GM18868 (cell line): Measurements from ENCODE around the gene BCAS3.
"Not testable (repeated sequence)": the region's sequence is repeated elsewhere in the genome, so short reads cannot be mapped to it uniquely, and the experiment has no call there.

Experiments
- ATAC-seq: cut with Tn5 transposase; IDR thresholded peaks from one replicate; pipeline ENCODE4 v1.9.1; 2021; ENCODE audit warnings: mild to moderate bottlenecking, moderate library complexity; ENCODE audit not compliant: unreplicated experiment

BCAS3 gene

GRCh38 chr17:61239953-61240352, 562.3 kb downstream of the BCAS3 start:
- ATAC-seq: no peak

DNA sequence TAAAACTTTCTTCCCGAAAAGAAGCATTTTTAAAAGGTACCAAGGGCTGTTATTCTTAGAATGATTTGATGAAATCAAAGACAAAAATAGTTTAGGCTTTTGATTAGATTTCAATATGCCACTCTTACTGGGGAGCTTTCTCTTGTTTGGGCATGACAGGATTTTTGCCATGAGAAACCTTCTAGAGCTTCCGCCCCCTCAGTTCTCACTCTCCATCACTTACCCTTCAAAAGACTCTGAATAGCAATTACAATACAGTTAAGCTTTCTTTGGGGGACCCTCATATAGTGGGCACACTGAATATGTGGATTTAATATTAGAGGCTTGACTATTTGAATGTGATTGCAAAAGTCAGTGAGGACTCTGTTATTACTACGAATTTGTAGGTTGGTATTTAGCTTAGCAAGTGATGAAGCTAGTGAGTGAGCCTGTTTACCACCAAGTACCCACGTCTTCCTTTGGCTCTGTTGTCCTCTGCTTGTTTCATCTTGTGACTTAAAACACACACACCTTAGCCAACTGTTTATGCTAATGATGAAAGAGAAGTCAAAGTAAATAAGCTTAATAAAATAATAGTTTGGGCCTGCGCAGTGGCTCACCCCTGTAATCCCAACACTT, 563.3 kb downstream of the BCAS3 start:
- no peak for ATAC-seq

DNA sequence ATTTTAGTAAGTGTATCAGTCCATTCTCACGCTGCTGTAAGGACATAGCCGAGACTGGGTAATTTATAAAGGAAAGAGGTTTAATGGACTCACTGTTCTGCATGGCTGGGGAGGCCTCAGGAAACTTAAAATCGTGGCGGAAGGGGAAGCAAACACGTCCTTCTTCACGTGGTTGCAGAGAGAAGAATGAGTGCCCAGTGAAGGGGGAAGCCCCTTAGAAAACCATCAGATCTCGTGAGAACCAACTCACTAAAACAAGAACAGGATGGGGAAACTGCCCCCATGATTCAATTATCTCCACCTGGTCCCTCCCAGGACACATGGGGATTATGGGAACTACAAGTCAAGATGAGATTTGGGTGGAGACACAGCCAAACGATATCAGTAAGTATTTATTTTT, 567.3 kb downstream of the BCAS3 start:
- not testable (repeated sequence) for ATAC-seq

- ATAC-seq: no peak
These were observed 568.1 kb downstream of the BCAS3 start for GRCh38 chr17:61245706-61246135.

DNA sequence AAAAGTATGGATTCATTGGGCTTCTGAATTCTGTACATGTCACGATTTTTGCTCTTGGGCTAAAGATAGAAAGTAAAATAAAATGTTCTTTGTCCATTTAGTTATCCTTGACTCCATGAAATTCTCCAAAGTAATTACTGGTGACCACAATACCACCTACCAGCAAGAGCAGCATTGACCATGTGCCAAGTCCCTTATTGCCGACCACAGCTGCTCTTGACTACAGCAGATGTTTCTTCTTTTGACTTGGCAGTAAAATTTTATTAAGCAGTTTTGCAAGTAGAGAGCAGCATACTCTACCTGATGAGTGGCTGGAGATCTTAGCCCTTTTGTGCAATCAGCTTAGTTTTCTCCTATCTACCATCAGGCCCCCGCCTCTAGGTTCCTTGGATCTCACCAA, 569.8 kb downstream of the BCAS3 start:
- no peak for ATAC-seq

- ATAC-seq: no peak
These were observed 570.7 kb downstream of the BCAS3 start for GRCh38 chr17:61248399-61248798.

DNA sequence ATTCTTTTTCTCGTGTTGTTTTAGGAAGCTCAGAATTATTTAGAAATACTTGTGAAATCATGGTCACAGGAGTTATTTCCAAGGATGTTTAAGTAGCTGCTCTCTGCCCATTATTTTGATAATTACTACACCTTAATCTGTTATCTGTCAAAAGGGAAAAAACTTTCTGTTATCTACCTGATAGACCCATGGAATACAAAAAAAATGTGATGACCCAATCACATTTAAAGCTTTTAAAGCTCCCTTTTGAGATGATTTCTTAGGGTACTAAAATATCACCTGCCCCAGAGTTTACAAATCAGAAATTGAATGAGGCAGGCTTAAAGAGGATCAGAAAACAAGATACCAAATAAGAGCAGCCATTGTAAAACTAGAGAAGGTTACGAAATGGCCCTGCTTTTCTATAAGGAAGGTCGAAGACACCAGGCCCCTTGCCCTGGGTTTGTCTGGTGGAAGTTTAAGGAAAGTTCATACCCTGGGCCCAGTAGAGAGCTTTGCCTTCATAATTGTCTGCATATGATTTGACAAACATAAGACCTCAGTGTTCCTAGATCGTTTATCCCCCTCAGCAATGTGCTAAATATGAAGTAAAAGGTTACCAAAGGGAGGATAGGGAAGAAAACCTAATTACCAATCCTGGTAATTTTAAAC, 572.1 kb downstream of the BCAS3 start:
- no peak for ATAC-seq

- no peak for ATAC-seq
These were observed 572.8 kb downstream of the BCAS3 start for GRCh38 chr17:61250335-61250890.

DNA sequence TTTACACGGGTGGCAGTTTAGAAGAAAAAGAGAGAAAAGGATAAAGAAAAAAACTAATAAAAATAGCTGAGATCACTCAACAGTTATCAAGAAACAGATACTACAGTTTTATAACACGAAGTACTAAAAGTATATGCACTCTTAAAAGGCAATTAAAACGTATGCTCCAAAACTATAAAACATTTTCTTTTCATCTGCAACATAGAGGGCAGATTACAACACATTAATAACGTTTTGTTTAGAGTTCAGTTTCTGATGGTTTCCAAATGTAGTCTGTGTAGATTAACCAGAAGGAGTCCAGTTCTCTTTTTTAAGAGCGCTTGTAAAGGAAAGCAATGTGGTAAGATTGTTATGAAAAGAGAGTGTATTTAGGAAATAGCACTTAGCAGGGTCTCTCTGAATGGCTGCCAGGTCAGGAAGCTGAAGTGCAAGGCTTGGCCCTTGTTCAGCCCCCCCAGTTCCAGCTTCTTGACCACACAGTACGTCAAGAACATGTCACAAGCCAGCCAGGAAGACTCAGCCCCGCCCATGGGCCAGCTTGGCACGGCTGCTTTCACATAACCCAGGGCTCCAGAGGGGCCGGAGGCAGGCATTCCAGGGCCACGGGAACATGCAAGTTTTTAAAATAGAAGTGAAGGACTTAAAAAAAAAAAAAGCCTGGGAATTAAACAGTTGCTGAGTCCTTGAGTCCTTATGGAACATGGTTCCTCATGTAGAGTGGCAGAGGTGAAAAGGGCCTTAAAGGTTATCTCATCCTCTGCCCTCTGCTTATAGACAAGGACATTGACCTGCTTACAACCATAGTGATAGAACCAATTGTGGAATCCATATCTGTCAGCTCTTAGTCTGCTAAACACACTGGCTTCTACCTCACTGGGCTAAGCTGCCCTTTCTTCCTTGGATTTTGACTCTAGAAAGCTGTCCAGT, 574.6 kb downstream of the BCAS3 start:
- ATAC-seq: no peak

- no peak for ATAC-seq
These were observed 575.7 kb downstream of the BCAS3 start for GRCh38 chr17:61253362-61253761.

DNA sequence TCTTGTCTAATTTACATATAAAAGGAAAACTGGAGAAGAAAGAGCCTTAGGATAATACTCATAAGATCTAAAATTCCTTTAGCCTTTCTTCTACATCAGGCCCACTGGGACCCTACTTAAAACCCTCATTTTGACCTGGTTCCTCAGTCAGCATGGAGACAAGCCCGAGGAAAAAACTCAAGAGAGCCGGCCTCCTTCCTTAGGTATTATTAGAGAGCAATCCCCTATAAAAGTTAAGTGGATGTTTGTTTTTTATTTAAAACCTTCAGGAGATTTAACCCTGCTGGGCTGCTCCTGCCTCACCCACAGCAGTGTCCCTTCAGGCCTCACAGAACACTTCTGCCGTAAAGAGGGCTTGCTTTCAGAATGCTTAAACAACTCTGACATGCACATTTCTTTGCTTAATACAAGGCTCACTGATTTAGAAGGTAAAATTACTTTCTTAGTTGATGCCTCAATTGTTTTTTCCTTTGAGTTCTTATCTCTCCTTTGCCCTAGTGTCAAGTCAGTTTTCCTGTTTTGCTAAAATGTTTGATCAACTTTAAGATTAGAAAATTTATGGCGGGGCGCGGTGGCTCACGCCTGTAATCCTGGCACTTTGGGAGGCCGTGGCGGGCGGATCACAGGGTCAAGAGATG, 576.4 kb downstream of the BCAS3 start:
- no peak for ATAC-seq

- no peak for ATAC-seq
These were observed 577.3 kb downstream of the BCAS3 start for GRCh38 chr17:61254904-61255303.

DNA sequence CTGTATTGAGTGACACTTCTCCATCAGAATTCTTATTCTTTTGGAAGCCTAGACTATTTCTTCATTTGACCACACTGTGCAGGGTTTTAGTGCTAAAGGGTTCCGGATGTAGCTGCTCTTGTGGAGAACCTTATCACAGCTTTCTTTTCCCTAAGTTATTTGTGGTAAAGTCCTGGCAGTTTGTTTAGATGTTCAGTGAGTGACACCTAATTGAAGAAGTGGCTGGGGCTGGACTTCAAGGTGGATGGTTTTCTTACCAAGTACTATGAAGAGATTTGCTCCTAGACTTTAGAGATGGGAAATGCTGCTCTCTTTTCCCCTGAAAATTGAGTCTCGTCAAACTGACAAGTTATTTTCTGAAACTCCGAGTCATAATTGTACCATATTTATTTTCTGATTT, 578.0 kb downstream of the BCAS3 start:
- ATAC-seq: no peak

- ATAC-seq: no peak
These were observed 581.7 kb downstream of the BCAS3 start for GRCh38 chr17:61259360-61259759.

DNA sequence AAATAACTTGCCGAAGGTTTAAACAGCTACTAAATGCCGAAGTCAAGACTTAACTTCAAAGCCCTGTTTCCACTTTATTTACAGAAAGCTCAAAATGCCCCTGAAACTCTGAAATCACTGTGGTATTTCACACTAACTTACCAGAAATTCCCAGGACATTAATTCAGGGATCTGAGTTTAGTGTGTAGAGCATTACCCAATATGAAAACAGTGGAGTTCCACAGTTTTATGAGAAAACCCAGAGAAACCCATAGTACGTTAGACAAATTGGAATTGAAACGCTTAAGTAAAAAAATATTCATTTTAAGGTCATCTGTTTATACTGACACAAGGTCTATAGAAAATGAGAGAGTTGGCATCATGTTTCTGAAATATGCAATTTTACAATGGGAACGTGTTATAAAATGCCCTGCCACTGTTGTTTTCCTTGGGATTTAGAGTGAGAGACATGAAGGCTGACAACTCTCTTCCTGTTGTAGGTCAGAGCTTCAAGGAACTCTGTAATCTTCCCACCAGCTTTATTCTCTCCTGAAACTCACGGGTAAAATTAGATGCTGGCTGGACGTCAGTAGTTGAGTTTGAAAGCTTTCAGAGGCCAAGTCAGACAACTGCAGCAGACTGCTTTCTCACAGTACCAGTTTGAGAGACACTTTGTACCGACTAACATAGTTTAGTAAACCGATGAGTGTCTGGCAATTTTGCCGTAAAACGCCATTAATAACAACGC, 582.6 kb downstream of the BCAS3 start:
- ATAC-seq: no peak

DNA sequence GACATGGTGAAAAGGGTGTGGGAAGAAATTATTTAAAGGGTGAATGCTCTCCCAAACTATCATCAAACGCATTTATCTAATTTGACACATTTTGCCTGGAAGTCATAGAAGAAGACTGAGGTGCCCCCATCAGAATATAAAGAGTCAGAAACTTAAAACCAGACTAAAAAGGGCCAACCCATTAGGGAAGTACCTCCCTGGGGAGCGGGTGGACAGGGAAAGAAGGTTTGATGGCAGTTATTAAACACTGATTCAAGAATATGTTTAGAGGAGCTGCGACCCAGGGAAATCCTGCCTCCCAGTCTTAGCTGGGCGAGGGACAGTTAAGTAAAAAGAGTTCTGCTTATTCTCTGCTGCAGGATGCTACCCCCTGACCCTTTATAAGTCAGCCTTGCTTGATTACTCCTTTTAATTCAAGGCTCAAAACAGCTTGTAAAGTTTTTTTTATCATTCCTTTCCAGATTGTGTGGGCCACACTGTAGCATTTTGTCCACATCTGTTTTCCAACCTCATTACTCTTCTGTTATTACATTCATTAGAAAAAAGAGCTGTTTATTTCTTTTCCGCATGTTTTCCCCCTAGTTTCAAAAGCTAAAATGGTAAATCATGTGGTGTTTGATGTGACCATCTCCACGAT, 583.5 kb downstream of the BCAS3 start:
- no peak for ATAC-seq

- no peak for ATAC-seq
These were observed 587.7 kb downstream of the BCAS3 start for GRCh38 chr17:61265397-61265796.

DNA sequence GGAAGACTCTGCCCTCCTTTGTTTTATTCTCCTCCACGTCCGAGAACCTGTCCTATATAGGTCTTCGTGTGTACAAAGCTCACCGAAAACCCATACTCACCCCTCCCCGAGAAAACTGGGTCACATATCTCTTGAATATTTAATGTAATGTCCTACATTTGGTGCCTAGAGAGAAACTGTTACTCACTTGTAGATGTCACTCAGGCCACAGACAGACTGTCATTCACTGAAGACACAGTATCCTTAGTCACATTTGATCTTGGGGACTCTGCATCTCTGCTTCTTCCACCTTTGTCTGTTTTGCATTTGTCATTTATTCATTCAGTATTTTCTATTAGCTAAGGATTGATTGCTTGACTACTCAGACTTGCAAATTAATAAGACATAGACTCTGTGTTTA, 590.2 kb downstream of the BCAS3 start:
- ATAC-seq: no peak

- ATAC-seq: no peak
These were observed 597.7 kb downstream of the BCAS3 start for GRCh38 chr17:61275395-61275794.

GRCh38 chr17:61276806-61277205, 599.2 kb downstream of the BCAS3 start:
- ATAC-seq: no peak
